Panc1 (cell line): ENCODE results near the gene IFIT1B. TPM values are rescaled to one million over a fixed set of nuclear protein-coding genes. Genes with fewer than 3 reads are reported as not detected.

Experiments
- ATAC-seq: fragments of 200-7000 bp; cut with Tn5 transposase; 2 replicates; pipeline ENCODE4 v1.9.1; 2020; ENCODE audit warnings: mild to moderate bottlenecking, moderate library complexity
- BruUV-seq: library from RNA; stranded (reverse); fragments of 400-500 nt; replicated peaks from 2 replicates; lab custom pipeline; 2021; lab: Mats Ljungman, UMichigan
- CTCF ChIA-PET: fragments of 300-600 bp; sonication (Branson Sonifier 250); formaldehyde crosslinking; loops from one replicate; lab custom pipeline; 2022; ENCODE audit warnings: antibody characterized with exemption; lab: Charles Lee
- POLR2A ChIA-PET: fragments of 300-600 bp; sonication (Branson Sonifier 250); formaldehyde crosslinking; loops from one replicate; lab custom pipeline; 2022; ENCODE audit warnings: antibody characterized with exemption; lab: Charles Lee
- DNase-seq: peaks from one replicate; pipeline ENCODE4 v3.0.0-alpha.2; 2010; ENCODE audit warnings: low read depth, low spot score
- H3K27ac ChIP-seq: 2 replicates; pipeline ENCODE4 v1.5.1; 2011; ENCODE audit warnings: mild to moderate bottlenecking, low read length, inconsistent platforms
- H3K27me3 ChIP-seq: fragments of 200-500 bp; sonication (Bioruptor generic); 2 replicates; pipeline ENCODE4 v1.6.0; 2014; ENCODE audit warnings: low read length, inconsistent platforms; ENCODE audit not compliant: control insufficient read depth, insufficient read depth
- H3K36me3 ChIP-seq: fragments of 200-500 bp; sonication (Bioruptor generic); 2 replicates; pipeline ENCODE4 v1.5.1; 2014; ENCODE audit warnings: inconsistent platforms, mild to moderate bottlenecking, low read length, moderate library complexity; ENCODE audit not compliant: control insufficient read depth, insufficient read depth
- H3K4me1 ChIP-seq: 2 replicates; pipeline ENCODE4 v1.5.1; 2011; ENCODE audit warnings: inconsistent platforms, mild to moderate bottlenecking, low read length, moderate library complexity; ENCODE audit not compliant: control insufficient read depth, insufficient read depth
- H3K4me3 ChIP-seq, 2 experiments: 2 replicates each; pipeline ENCODE4 v1.5.1; 2011 to 2012; ENCODE audit warnings: low read depth in 2 of 2, low read length in 2 of 2, mild to moderate bottlenecking in 2 of 2, inconsistent platforms in 1 of 2, moderate library complexity in 1 of 2
- H3K9me3 ChIP-seq: fragments of 200-500 bp; sonication (Bioruptor generic); 2 replicates; pipeline ENCODE4 v1.5.1; 2014; ENCODE audit warnings: low read depth, mild to moderate bottlenecking, inconsistent platforms, low read length, moderate library complexity; ENCODE audit not compliant: control insufficient read depth, insufficient read depth
- CTCF ChIP-seq: fragments of 450-650 bp; IDR thresholded peaks from 2 replicates; pipeline ENCODE4 v1.5.1; 2017; ENCODE audit warnings: mild to moderate bottlenecking
- POLR2AphosphoS5 ChIP-seq: IDR thresholded peaks from 2 replicates; pipeline ENCODE4 v1.6.1; 2012; ENCODE audit warnings: mild to moderate bottlenecking, low read depth, low read length, moderate library complexity
- SIN3A ChIP-seq: IDR thresholded peaks from 2 replicates; pipeline ENCODE4 v1.6.1; 2012; ENCODE audit warnings: low read depth, mild to moderate bottlenecking, low read length, moderate library complexity, borderline replicate concordance; ENCODE audit not compliant: insufficient read depth
- TCF7L2 ChIP-seq: IDR thresholded peaks from 2 replicates; pipeline ENCODE4 v1.6.1; 2011; ENCODE audit warnings: mild to moderate bottlenecking, low read depth, low read length, inconsistent platforms
- in situ Hi-C: cut with HindIII; loops from 2 replicates; pipeline ENCODE4 v1.10.0; 2016; ENCODE audit warnings: low sequenced_read_pairs, low pct_unique_long_range_greater_than_20kb
- intact Hi-C: fragments of 100-400 bp; cut with micrococcal nuclease; formaldehyde crosslinking; loops from one replicate; pipeline ENCODE4 v1.10.0; 2022; ENCODE audit not compliant: unreplicated experiment
- total RNA-seq: library from RNA; stranded (reverse); gene quantifications from one replicate; pipeline ENCODE4 v1.2.1, GENCODE V29; 2021; ENCODE audit not compliant: unreplicated experiment
- TF ChIP-seq, protein P1 (sequence below), 2 experiments: IDR thresholded peaks; 2 replicates each; pipeline ENCODE4 v1.6.1; 2011 to 2012; ENCODE audit warnings: low read depth in 2 of 2, control low read depth in 1 of 2, low read length in 1 of 2, mild to moderate bottlenecking in 1 of 2, moderate library complexity in 1 of 2; ENCODE audit not compliant: insufficient read depth in 1 of 2

The IFIT1B gene
- total RNA-seq, 1 experiment from 2014 or later = not detected

- no peaks in the 10 kb centered on the region for H3K9me3 ChIP-seq
- no peaks in the 10 kb centered on the region for H3K4me1 ChIP-seq
- ChIA-PET CTCF (no interaction called here), POLR2A (no interaction called here)
- BruUV-seq = no TSS peak
- no peak overlapping the region for H3K4me3 ChIP-seq
- H3K36me3 ChIP-seq = no peaks in the 10 kb centered on the region
- no peak overlapping the region for H3K27ac ChIP-seq
- intact Hi-C loops = no loop called here
- H3K27me3 ChIP-seq = peaks cover 17% of the 10 kb centered on the region; the same call in 1 of the 2 replicates
- TF ChIP-seq TCF7L2 (no peak), CTCF (no peak), SIN3A (no peak), POLR2AphosphoS5 (no peak)
- TF ChIP-seq, protein P1, sequence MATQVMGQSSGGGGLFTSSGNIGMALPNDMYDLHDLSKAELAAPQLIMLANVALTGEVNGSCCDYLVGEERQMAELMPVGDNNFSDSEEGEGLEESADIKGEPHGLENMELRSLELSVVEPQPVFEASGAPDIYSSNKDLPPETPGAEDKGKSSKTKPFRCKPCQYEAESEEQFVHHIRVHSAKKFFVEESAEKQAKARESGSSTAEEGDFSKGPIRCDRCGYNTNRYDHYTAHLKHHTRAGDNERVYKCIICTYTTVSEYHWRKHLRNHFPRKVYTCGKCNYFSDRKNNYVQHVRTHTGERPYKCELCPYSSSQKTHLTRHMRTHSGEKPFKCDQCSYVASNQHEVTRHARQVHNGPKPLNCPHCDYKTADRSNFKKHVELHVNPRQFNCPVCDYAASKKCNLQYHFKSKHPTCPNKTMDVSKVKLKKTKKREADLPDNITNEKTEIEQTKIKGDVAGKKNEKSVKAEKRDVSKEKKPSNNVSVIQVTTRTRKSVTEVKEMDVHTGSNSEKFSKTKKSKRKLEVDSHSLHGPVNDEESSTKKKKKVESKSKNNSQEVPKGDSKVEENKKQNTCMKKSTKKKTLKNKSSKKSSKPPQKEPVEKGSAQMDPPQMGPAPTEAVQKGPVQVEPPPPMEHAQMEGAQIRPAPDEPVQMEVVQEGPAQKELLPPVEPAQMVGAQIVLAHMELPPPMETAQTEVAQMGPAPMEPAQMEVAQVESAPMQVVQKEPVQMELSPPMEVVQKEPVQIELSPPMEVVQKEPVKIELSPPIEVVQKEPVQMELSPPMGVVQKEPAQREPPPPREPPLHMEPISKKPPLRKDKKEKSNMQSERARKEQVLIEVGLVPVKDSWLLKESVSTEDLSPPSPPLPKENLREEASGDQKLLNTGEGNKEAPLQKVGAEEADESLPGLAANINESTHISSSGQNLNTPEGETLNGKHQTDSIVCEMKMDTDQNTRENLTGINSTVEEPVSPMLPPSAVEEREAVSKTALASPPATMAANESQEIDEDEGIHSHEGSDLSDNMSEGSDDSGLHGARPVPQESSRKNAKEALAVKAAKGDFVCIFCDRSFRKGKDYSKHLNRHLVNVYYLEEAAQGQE (IDR thresholded peaks at IDR 0.05; ENCODE audit: insufficient read depth in 1 of 2, low read depth in 2 of 2, low read length in 1 of 2) = no peak
- in situ Hi-C loops = no loop called here
- no peak for ATAC-seq
- DNase-seq = no peak
These were observed 54.1 kb downstream of the IFIT1B start for GRCh38 chr10:89431977-89432376.

Other genes starting within 250 kb of the IFIT1B start
- gene CH25H, start 170.7 kb upstream of the IFIT1B start, total RNA-seq = 0.10 TPM
- gene LIPA, start 126.3 kb upstream of the IFIT1B start, total RNA-seq = 172 TPM
- gene IFIT2, start 76.0 kb upstream of the IFIT1B start, total RNA-seq = 31.6 TPM
- 29.8 TPM for gene IFIT3, start 50.1 kb upstream of the IFIT1B start, total RNA-seq
- gene IFIT1, start 14.6 kb downstream of the IFIT1B start, total RNA-seq = 43.8 TPM
- 11.1 TPM for gene IFIT5, start 36.5 kb downstream of the IFIT1B start, total RNA-seq
- gene SLC16A12, start 157.5 kb downstream of the IFIT1B start, total RNA-seq = not detected